ENCODE measurements around the gene CANT1. TPM values are rescaled to one million over a fixed set of nuclear protein-coding genes. Genes with fewer than 3 reads are reported as not detected.

The CANT1 gene
- total RNA-seq, 1 donor from 2014 or later, result 75.1 TPM

GRCh38 chr17:79002291-79002690, 7.3 kb downstream of the CANT1 start:
- Mint-ChIP-seq H3K4me1 (ENCODE audit: unreplicated experiment) (peaks cover 9% of the 10 kb centered on the region), H3K9me3 (no peaks in the 10 kb centered on the region), H3K27ac (no peak overlapping the region), H3K27me3 (no peaks in the 10 kb centered on the region), H3K4me3 (peak overlapping the region; percentile 11), H3K36me3 (peaks cover 7% of the 10 kb centered on the region)
- no peak for DNase-seq (ENCODE audit: extremely low spot score, unreplicated experiment)
- no peak for TF ChIP-seq CTCF (conservative IDR thresholded peaks at IDR 0.05)

GRCh38 chr17:79001190-79002020, 8.2 kb downstream of the CANT1 start:
- TF ChIP-seq CTCF (conservative IDR thresholded peaks at IDR 0.05), result no peak
- no peaks in the 10 kb centered on the region for H3K9me3 Mint-ChIP-seq
- H3K27me3 Mint-ChIP-seq, result no peaks in the 10 kb centered on the region
- H3K27ac Mint-ChIP-seq, result peak overlapping the region; percentile 48
- DNase-seq (ENCODE audit: extremely low spot score, unreplicated experiment), result no peak
- peaks cover 11% of the 10 kb centered on the region for H3K36me3 Mint-ChIP-seq
- peaks cover 5% of the 10 kb centered on the region for H3K4me1 Mint-ChIP-seq (ENCODE audit: unreplicated experiment)
- no peak overlapping the region for H3K4me3 Mint-ChIP-seq

- H3K4me1 Mint-ChIP-seq (ENCODE audit: unreplicated experiment), result peaks cover 5% of the 10 kb centered on the region
- no peak for DNase-seq (ENCODE audit: extremely low spot score, unreplicated experiment)
These were observed 9.0 kb downstream of the CANT1 start for GRCh38 chr17:79000396-79001189.

GRCh38 chr17:78999947-79000395, 9.6 kb downstream of the CANT1 start:
- TF ChIP-seq CTCF (conservative IDR thresholded peaks at IDR 0.05), result no peak
- no peaks in the 10 kb centered on the region for H3K9me3 Mint-ChIP-seq
- no peak overlapping the region for H3K4me3 Mint-ChIP-seq
- H3K36me3 Mint-ChIP-seq, result peaks cover 16% of the 10 kb centered on the region
- H3K4me1 Mint-ChIP-seq (ENCODE audit: unreplicated experiment), result peaks cover 5% of the 10 kb centered on the region
- no peak overlapping the region for H3K27ac Mint-ChIP-seq
- DNase-seq (ENCODE audit: extremely low spot score, unreplicated experiment), result no peak
- H3K27me3 Mint-ChIP-seq, result no peaks in the 10 kb centered on the region

More at GRCh38 chr17:79000396-79001189, 9.0 kb downstream of the CANT1 start:
- peak overlapping the region; percentile 48 for H3K27ac Mint-ChIP-seq
- H3K36me3 Mint-ChIP-seq, result peaks cover 14% of the 10 kb centered on the region
- H3K4me3 Mint-ChIP-seq, result no peak overlapping the region
- H3K27me3 Mint-ChIP-seq, result no peaks in the 10 kb centered on the region
- no peak for TF ChIP-seq CTCF (conservative IDR thresholded peaks at IDR 0.05)
- no peaks in the 10 kb centered on the region for H3K9me3 Mint-ChIP-seq

- Mint-ChIP-seq H3K27me3 (no peaks in the 10 kb centered on the region), H3K27ac (no peak overlapping the region), H3K4me3 (no peak overlapping the region), H3K4me1 (ENCODE audit: unreplicated experiment) (peaks cover 5% of the 10 kb centered on the region), H3K9me3 (no peaks in the 10 kb centered on the region), H3K36me3 (peaks cover 16% of the 10 kb centered on the region)
- DNase-seq (ENCODE audit: extremely low spot score, unreplicated experiment), result no peak
- TF ChIP-seq CTCF (conservative IDR thresholded peaks at IDR 0.05), result no peak
These were observed 10.4 kb downstream of the CANT1 start for GRCh38 chr17:78999056-78999768.
